H1 (cell line): ENCODE results near the gene NUS1. TPM values are rescaled to one million over a fixed set of nuclear protein-coding genes. Genes with fewer than 3 reads are reported as not detected.
"Not testable (repeated sequence)": the region's sequence is repeated elsewhere in the genome, so short reads cannot be mapped to it uniquely, and the experiment has no call there.

Experiments
- CTCF ChIA-PET: fragments of 300-600 bp; sonication (Branson Sonifier 250); formaldehyde crosslinking; loops from one replicate; lab custom pipeline; 2021; ENCODE audit not compliant: partially characterized antibody; lab: Charles Lee
- POLR2A ChIA-PET: fragments of 300-600 bp; sonication (Branson Sonifier 250); formaldehyde crosslinking; loops from one replicate; lab custom pipeline; 2021; ENCODE audit warnings: inconsistent platforms; ENCODE audit not compliant: partially characterized antibody; lab: Charles Lee
- DNase-seq, 2 experiments: peaks; one replicate each; pipeline versions ENCODE4 v3.0.0 to v3.0.0-alpha.2; 2010 to 2022; ENCODE audit warnings: low spot score in 2 of 2, low read depth in 1 of 2, mixed read lengths in 1 of 2
- FAIRE-seq: peaks from 2 replicates; lab custom pipeline; 2011; peaks lifted over from hg19 to GRCh38; lab: Jason Lieb, UNC
- H2AFZ ChIP-seq: 2 replicates; pipeline ENCODE4 v1.8.1; 2012; ENCODE audit warnings: low read length, inconsistent platforms
- H2AK5ac ChIP-seq: 2 replicates; pipeline ENCODE4 v1.6.1; 2013; ENCODE audit warnings: low read depth, low read length
- H2BK120ac ChIP-seq: replicated peaks from 2 replicates; pipeline ENCODE3; 2013; ENCODE audit warnings: low read depth, low read length, inconsistent platforms
- H2BK12ac ChIP-seq: 2 replicates; pipeline ENCODE4 v1.6.1; 2013; ENCODE audit warnings: low read depth, low read length
- H2BK15ac ChIP-seq: 2 replicates; pipeline ENCODE4 v1.6.1; 2013; ENCODE audit warnings: low read length
- H2BK20ac ChIP-seq: 2 replicates; pipeline ENCODE4 v1.6.1; 2013; ENCODE audit warnings: low read length
- H2BK5ac ChIP-seq: 2 replicates; pipeline ENCODE4 v1.6.1; 2013; ENCODE audit warnings: low read depth, low read length
- H3K14ac ChIP-seq: 2 replicates; pipeline ENCODE4 v1.6.1; 2013; ENCODE audit warnings: inconsistent platforms; ENCODE audit not compliant: insufficient read length
- H3K18ac ChIP-seq: 2 replicates; pipeline ENCODE4 v1.6.1; 2013; ENCODE audit warnings: low read length; ENCODE audit errors: extremely low read depth
- H3K23ac ChIP-seq: 2 replicates; pipeline ENCODE4 v1.6.1; 2013; ENCODE audit warnings: inconsistent platforms; ENCODE audit not compliant: insufficient read length
- H3K23me2 ChIP-seq: 2 replicates; pipeline ENCODE4 v1.6.1; 2013; ENCODE audit warnings: low read depth, low read length
- H3K27ac ChIP-seq: 2 replicates; pipeline ENCODE4 v1.6.1; 2011; ENCODE audit warnings: low read depth, low read length, inconsistent platforms
- H3K27me3 ChIP-seq, 4 experiments: replicated peaks in 1 of 4; 1 replicate in 1 of 4; 2 replicates in 3 of 4; pipeline versions ENCODE4 v1.6.1 to v1.8.1; 2011 to 2013; ENCODE audit warnings: low read length in 3 of 4, mild to moderate bottlenecking in 3 of 4, inconsistent platforms in 2 of 4, mixed read lengths in 2 of 4, moderate library complexity in 1 of 4; ENCODE audit not compliant: control insufficient read depth in 3 of 4, insufficient read depth in 3 of 4; ENCODE audit errors: extremely low read depth in 1 of 4
- H3K36me3 ChIP-seq, 4 experiments: 2 replicates each; pipeline versions ENCODE4 v1.6.1 to v1.8.1; 2011 to 2013; ENCODE audit warnings: mild to moderate bottlenecking in 4 of 4, low read length in 3 of 4, moderate library complexity in 2 of 4, control low read depth in 1 of 4, inconsistent platforms in 1 of 4; ENCODE audit not compliant: insufficient read depth in 4 of 4, control insufficient read depth in 2 of 4
- H3K4ac ChIP-seq: replicated peaks from 2 replicates; pipeline ENCODE3; 2013; ENCODE audit warnings: low read length, low read depth, mixed read lengths, inconsistent platforms; ENCODE audit not compliant: insufficient read length
- H3K4me1 ChIP-seq, 4 experiments: replicated peaks in 1 of 4; 1 replicate in 1 of 4; 2 replicates in 3 of 4; pipeline versions ENCODE4 v1.6.1 to v1.8.1; 2011 to 2013; ENCODE audit warnings: low read length in 3 of 4, inconsistent platforms in 2 of 4, mixed read lengths in 1 of 4; ENCODE audit not compliant: insufficient read depth in 4 of 4, control insufficient read depth in 3 of 4
- H3K4me2 ChIP-seq, 2 experiments: 2 replicates each; pipeline versions ENCODE4 v1.6.1 to v1.8.1; 2011 to 2013; ENCODE audit warnings: low read depth in 2 of 2, low read length in 2 of 2, control low read depth in 1 of 2, inconsistent platforms in 1 of 2, mild to moderate bottlenecking in 1 of 2; ENCODE audit not compliant: insufficient read depth in 1 of 2
- H3K4me3 ChIP-seq, 4 experiments: fragments of 200-600, 300-600 bp in 1 of 4; sonication (generic), shearing (Covaris generic), sonication (Bioruptor Twin) in 1 of 4; 2 replicates each; pipeline versions ENCODE4 v1.5.1 to v1.8.1; 2011 to 2016; ENCODE audit warnings: low read length in 4 of 4, low read depth in 3 of 4, control low read depth in 2 of 4, inconsistent platforms in 2 of 4, mild to moderate bottlenecking in 2 of 4, mixed read lengths in 1 of 4, moderate library complexity in 1 of 4; ENCODE audit not compliant: insufficient read depth in 2 of 4; ENCODE audit errors: extremely low read depth in 1 of 4
- H3K56ac ChIP-seq: replicated peaks from 2 replicates; pipeline ENCODE3; 2013; ENCODE audit warnings: low read depth, mild to moderate bottlenecking, mixed read lengths, low read length, inconsistent platforms; ENCODE audit not compliant: insufficient read length
- H3K79me1 ChIP-seq: 2 replicates; pipeline ENCODE4 v1.6.1; 2013; ENCODE audit warnings: low read depth, low read length, control low read depth
- H3K79me2 ChIP-seq, 2 experiments: 2 replicates each; pipeline versions ENCODE4 v1.6.1 to v1.8.1; 2012 to 2013; ENCODE audit warnings: low read length in 2 of 2, mild to moderate bottlenecking in 2 of 2, inconsistent platforms in 1 of 2; ENCODE audit not compliant: insufficient read depth in 2 of 2, control insufficient read depth in 1 of 2
- H3K9ac ChIP-seq, 4 experiments: replicated peaks in 1 of 4; 1 replicate in 1 of 4; 2 replicates in 3 of 4; pipeline versions ENCODE4 v1.6.1 to v1.8.1; 2011 to 2013; ENCODE audit warnings: low read depth in 3 of 4, low read length in 3 of 4, control low read depth in 2 of 4, mild to moderate bottlenecking in 2 of 4, moderate library complexity in 2 of 4, inconsistent platforms in 1 of 4; ENCODE audit errors: extremely low read depth in 1 of 4
- H3K9me3 ChIP-seq, 2 experiments: 2 replicates each; pipeline versions ENCODE4 v1.6.1 to v1.8.1; 2012 to 2013; ENCODE audit warnings: mild to moderate bottlenecking in 2 of 2, moderate library complexity in 2 of 2, control low read depth in 1 of 2, inconsistent platforms in 1 of 2, low read depth in 1 of 2, low read length in 1 of 2, mixed read lengths in 1 of 2; ENCODE audit not compliant: insufficient read depth in 2 of 2
- H4K20me1 ChIP-seq, 2 experiments: replicated peaks in 1 of 2; 2 replicates each; pipeline versions ENCODE3 to v1.8.1; 2011 to 2013; ENCODE audit warnings: inconsistent platforms in 2 of 2, low read length in 2 of 2, mild to moderate bottlenecking in 1 of 2; ENCODE audit not compliant: insufficient read depth in 2 of 2, control insufficient read depth in 1 of 2
- H4K5ac ChIP-seq: 2 replicates; pipeline ENCODE4 v1.6.1; 2013; ENCODE audit warnings: low read length, low read depth, mixed read lengths, inconsistent platforms; ENCODE audit not compliant: insufficient read length
- H4K8ac ChIP-seq: 2 replicates; pipeline ENCODE4 v1.8.0; 2013; ENCODE audit warnings: mild to moderate bottlenecking, moderate library complexity, low read length, inconsistent platforms; ENCODE audit not compliant: insufficient read depth; ENCODE audit errors: extremely low read depth
- H4K91ac ChIP-seq: replicated peaks from 2 replicates; pipeline ENCODE3; 2013; ENCODE audit warnings: low read length, mixed read lengths, inconsistent platforms; ENCODE audit not compliant: insufficient read length
- whole genome bisulfite sequencing, 2 experiments: shearing (Covaris generic) in 1 of 2; methylation state at CpG; one replicate each; pipeline versions ENCODE4 v1.1.6 to v1.1.7; 2013 to 2015; ENCODE audit warnings: low lambda C conversion rate in 2 of 2, mixed read lengths in 2 of 2, inconsistent platforms in 1 of 2, low coverage in 1 of 2, missing lambda C conversion rate in 1 of 2; ENCODE audit not compliant: insufficient replicate concordance in 2 of 2, insufficient coverage in 1 of 2, insufficient read length in 1 of 2; ENCODE audit errors: extremely low coverage in 1 of 2, missing lambda C conversion rate in 1 of 2; 5-methylcytosine and 5-hydroxymethylcytosine counted together
- polyA plus RNA-seq, 7 experiments: library from polyadenylated mRNA; depleted of rRNA in 3 of 7; stranded (reverse) in 5 of 7; unstranded in 2 of 7; fragments of >200 nt in 5 of 7; fragments of 200-250 nt in 2 of 7; gene quantifications; 1 replicate in 5 of 7; 2 replicates in 1 of 7; 4 replicates in 1 of 7; pipeline versions ENCODE4 v1.2.1 to v1.2.3, GENCODE V29; 2011 to 2013; ENCODE audit warnings: missing spikeins in 2 of 7, mixed read lengths in 2 of 7
- total RNA-seq: library from RNA; stranded (reverse); fragmentation: NEBNext Ultra II Directional; extraction: Animal tissue kit (Norgen Biotek cat#: 25700); gene quantifications from 2 replicates; pipeline ENCODE4 v1.2.1, GENCODE V29; 2021

NUS1 gene
- total and polyA plus RNA-seq, 2 of the 8 experiments (the other 6 are each of a cell fraction or from before 2014, with no cell fraction given): 20.7 to 77.7 TPM

- H3K23ac ChIP-seq, H3K36me3 ChIP-seq, H2BK15ac ChIP-seq, H2BK5ac ChIP-seq, H4K5ac ChIP-seq, H3K79me1 ChIP-seq, H3K18ac ChIP-seq, H3K4me1 ChIP-seq, H2BK120ac ChIP-seq, H3K14ac ChIP-seq, H3K23me2 ChIP-seq, H3K4me3 ChIP-seq, H3K79me2 ChIP-seq, H2AFZ ChIP-seq, FAIRE-seq, DNase-seq, POLR2A ChIA-PET, H2AK5ac ChIP-seq, H3K9ac ChIP-seq, H2BK12ac ChIP-seq, H2BK20ac ChIP-seq, H4K91ac ChIP-seq, H3K27me3 ChIP-seq, H3K4ac ChIP-seq, H3K56ac ChIP-seq, H4K20me1 ChIP-seq, CTCF ChIA-PET, H4K8ac ChIP-seq, H3K4me2 ChIP-seq, H3K27ac ChIP-seq: not testable (repeated sequence)
- 92% methylated on average over 12 of the region's 12 CpGs; no CpG with 5 or more reads in 1 of the 2 experiments for WGBS, 2 experiments
- H3K9me3 ChIP-seq: peaks cover 14 to 20% of the 10 kb centered on the region in 2 experiments
These were observed 46.3 kb downstream of the NUS1 start for GRCh38 chr6:117721520-117721919.
